M059J (cell line): ENCODE data around the gene NBL1. TPM values are rescaled to one million over a fixed set of nuclear protein-coding genes. Genes with fewer than 3 reads are reported as not detected.

Experiments used
- DNase-seq: peaks from one replicate; pipeline ENCODE4 v3.0.0-alpha.2; 2012; ENCODE audit warnings: low read depth
- total RNA-seq: library from RNA; depleted of rRNA; stranded (reverse); fragments of >200 nt; shearing (Covaris generic); gene quantifications from 2 replicates; pipeline ENCODE4 v1.2.3, GENCODE V29; 2014

NBL1 gene
- total RNA-seq, 1 experiment from 2014 or later, result 36.9 TPM

GRCh38 chr1:19670787-19671186, 26.7 kb downstream of the NBL1 start:
- DNase-seq, result no peak

GRCh38 chr1:19672237-19672636, 28.1 kb downstream of the NBL1 start:
- no peak for DNase-seq

DNA sequence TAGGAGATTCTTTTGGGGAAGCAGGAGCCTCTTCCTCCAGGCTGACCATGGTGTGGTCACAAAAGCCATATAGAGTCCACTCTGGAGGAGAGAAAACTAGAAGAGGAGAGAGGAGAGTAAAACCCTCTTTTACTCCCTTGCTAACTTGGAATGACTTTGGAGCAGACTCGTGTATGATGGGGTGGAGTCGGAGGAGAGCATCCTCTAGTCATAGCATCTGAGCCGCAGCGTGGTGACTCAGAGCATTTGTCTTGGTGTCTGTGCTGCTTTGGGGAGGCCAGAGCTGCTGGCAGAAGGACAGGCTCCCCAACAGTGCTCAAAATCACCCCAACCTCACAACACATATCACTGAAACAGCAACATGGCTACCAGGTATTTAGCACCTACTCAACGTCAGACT, 31.7 kb downstream of the NBL1 start:
- DNase-seq, result no peak

GRCh38 chr1:19676438-19676922, 32.4 kb downstream of the NBL1 start:
- DNase-seq, result peak; percentile 69

GRCh38 chr1:19678493-19678892, 34.4 kb downstream of the NBL1 start:
- no peak for DNase-seq

- DNase-seq, result no peak
Observed at GRCh38 chr1:19678931-19679453, 34.9 kb downstream of the NBL1 start.

GRCh38 chr1:19679691-19680090, 35.6 kb downstream of the NBL1 start:
- no peak for DNase-seq

DNA sequence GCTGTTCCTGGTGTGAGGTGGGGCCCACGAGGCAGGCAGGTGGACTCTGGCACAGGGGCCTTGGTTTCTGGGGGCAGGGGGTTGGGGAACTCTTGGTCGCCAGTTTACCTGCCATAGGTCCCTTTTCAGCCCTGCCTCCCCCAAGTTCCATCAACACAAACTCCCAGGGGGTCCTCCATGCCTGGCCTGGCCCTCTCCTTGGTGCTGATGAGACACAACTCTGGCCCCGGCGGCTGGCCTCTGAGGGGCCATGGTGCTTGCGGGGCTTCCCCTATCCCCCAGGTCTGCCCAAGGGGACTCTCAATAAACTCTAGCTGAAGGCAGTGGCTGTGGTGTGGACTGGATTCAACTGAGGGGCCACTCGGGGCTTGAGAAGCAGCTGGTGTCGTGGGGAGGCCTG, 36.5 kb downstream of the NBL1 start:
- no peak for DNase-seq

DNA sequence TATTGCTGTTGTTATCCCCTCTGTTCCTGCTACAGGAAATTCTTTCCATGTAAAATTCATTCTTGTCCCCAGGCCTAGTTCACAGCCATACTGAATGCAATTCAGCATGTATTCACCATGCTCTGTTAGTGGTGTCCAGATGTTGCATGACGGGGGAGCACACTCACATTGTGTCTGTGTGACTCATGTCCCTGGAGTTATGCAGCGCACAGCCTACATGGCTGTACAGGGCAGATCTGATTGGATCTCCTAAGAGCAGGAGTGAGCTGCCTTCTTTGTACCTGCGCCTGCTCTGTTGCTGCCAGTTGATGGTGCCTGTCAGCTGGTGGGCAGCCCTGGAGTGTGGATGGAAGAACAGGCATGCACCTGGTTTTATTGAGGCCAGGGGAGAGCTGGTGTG, 38.1 kb downstream of the NBL1 start:
- DNase-seq, result peak; percentile 64

GRCh38 chr1:19682901-19683300, 38.8 kb downstream of the NBL1 start:
- DNase-seq, result no peak

GRCh38 chr1:19683351-19683750, 39.2 kb downstream of the NBL1 start:
- DNase-seq, result no peak

- no peak for DNase-seq
Observed at GRCh38 chr1:19684677-19685076, 40.6 kb downstream of the NBL1 start.

- DNase-seq, result no peak
Observed at GRCh38 chr1:19685994-19686393, 41.9 kb downstream of the NBL1 start.

DNA sequence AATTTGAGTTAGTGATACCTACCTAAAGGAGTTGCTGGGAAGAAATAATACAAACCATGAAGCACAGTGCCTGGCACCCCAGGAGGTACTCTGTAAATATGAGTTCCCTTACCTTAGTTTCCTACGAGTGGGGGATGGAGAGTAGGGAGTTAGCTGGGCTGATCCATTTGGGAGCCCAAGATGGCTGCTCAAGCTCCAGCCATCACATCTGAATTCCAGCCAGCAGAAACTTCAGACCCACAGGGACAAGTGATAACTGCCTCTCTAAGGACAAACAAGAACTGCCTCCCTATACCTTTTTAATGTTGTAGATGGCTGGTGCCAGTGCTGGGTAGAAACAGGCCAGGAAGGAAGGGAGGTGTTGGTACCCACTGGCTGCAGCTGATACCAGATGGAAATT, 43.3 kb downstream of the NBL1 start:
- DNase-seq, result no peak

- no peak for DNase-seq
Observed at GRCh38 chr1:19688041-19688842, 44.1 kb downstream of the NBL1 start.

DNA sequence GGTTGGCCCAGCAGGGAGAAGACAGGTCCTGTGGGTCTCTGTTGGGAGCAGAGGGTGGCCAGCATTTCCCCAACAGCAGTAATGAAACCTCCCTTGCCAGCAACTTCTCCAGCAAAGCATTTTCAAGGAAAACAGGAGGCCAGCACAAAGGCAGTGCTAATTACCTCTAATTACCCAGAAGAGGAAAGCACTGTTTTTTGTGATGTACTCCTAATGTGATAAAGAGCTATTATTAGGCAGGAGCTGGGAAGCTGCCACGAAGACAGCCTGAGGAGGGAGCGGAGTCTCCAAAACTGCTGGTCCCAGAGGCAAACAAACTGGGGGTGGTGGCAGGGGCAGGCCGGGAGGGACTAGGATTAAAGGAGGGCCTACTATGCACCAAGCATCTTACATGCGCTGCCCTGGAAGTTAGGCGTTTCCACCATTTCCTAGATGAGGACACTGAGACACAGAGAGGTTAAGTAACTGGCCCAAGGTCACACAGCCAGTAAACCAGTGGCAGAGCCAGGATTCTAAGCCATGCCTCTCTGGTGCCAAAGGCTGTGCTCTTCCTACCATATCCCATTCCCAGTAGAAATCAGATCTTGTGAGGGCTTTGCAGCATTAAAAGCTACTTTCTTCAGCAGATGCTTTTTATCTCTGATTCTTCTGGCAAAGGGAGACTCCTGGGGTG, 45.1 kb downstream of the NBL1 start:
- no peak for DNase-seq

GRCh38 chr1:19689856-19690255, 45.7 kb downstream of the NBL1 start:
- no peak for DNase-seq

DNA sequence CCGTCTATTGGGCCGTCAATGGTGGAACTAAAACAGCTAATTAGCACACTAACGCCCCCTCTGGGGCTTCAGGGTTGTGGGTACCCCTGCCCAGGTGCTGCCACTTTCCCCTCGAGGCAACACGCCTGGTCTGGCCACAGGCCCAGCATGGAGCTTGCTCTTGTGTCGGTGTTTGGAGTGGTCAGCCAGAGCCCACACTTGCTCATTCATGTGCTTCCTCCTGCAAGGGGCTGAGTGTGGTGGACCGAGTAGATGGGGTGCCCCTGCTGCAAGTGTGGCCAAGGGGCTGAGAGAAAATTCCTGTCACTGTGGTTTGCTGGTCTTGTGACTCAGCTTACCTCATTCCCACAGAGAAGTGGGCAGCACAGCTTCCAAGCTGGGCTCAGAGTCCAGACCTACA, 46.2 kb downstream of the NBL1 start:
- DNase-seq, result no peak

DNA sequence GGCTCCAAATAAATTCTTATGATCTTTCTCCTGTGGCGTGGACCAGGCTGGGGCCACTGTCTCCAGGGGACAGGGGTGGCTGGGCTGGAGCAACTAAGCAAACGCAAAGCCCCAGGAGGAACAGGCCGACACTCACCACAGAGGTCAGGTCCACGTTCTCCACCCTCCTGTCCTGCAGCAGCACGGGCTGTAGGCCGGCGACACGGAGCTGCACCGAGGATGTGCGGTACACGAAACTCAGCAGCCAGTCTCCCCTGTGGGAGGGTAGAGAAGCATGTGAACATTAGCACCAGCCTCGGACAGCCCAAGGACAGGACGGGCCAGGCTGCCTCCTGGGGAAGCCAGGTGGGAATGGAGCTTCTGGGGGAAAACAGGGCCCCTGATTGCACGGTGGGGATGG, 50.2 kb downstream of the NBL1 start:
- DNase-seq, result no peak

DNA sequence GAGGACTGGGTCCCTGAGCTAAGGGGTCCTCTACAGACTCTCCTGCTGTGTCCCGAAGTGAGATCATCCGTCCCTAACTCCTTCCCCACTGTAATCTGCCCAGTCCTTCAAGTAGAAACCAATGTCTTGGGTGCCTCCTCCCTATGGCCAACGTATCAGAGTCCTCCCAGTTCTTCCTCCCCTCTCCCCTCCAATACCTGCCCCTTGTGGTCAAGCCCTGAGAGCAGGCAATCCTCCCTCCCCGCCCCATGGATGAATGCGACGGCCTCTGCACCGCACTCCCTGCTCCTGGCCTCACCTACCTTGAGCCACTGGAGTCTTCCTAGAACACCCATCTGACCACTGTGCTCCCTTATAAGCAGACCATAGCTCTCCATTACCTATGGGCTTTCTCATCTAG, 51.7 kb downstream of the NBL1 start:
- DNase-seq, result no peak

GRCh38 chr1:19696820-19697219, 52.7 kb downstream of the NBL1 start:
- no peak for DNase-seq

GRCh38 chr1:19698181-19698580, 54.1 kb downstream of the NBL1 start:
- no peak for DNase-seq
